ENCODE results near the gene NFKB2.

GRCh38 chr10:102435529-102436233 lies 40.2 kb downstream of the NFKB2 start:
- TF ChIP-seq ELF4 (IDR thresholded peaks at IDR 0.05) (no peak), LEF1 (IDR thresholded peaks at IDR 0.05; ENCODE audit: borderline replicate concordance) (no peak), SP1 (IDR thresholded peaks at IDR 0.05) (no peak)

Data from HEK293T (cell line).